Common myeloid progenitor, CD34-positive (primary cell): ENCODE measurements around the gene ZBTB8A.
"Not testable (repeated sequence)": the region's sequence is repeated elsewhere in the genome, so short reads cannot be mapped to it uniquely, and the experiment has no call there.

ENCODE experiments used
- CTCF ChIA-PET: fragments of 350-600 bp; sonication (Branson Sonifier 250); formaldehyde crosslinking; loops from one replicate; lab custom pipeline; 2021; ENCODE audit warnings: antibody characterized with exemption; lab: Charles Lee
- POLR2A ChIA-PET: fragments of 350-600 bp; sonication (Branson Sonifier 250); formaldehyde crosslinking; loops from one replicate; lab custom pipeline; 2021; ENCODE audit warnings: antibody characterized with exemption; lab: Charles Lee
- DNase-seq, 3 donors: peaks; one replicate each; pipeline versions ENCODE4 v3.0.0 to v3.0.0-alpha.2; 2013
- H3K27ac ChIP-seq, 2 experiments: 1 replicate in 1 of 2; 2 replicates in 1 of 2; pipeline ENCODE4 v1.7.0; 2013; ENCODE audit warnings: inconsistent platforms in 2 of 2, low read length in 2 of 2, mild to moderate bottlenecking in 2 of 2, low read depth in 1 of 2, moderate library complexity in 1 of 2; ENCODE audit not compliant: severe bottlenecking in 2 of 2, insufficient read depth in 1 of 2, poor library complexity in 1 of 2
- H3K27me3 ChIP-seq, 5 experiments: replicated peaks in 2 of 5; 1 replicate in 3 of 5; 2 replicates in 2 of 5; pipeline versions ENCODE4 v1.6.1 to v1.7.0; 2013; ENCODE audit warnings: low read length in 4 of 5, mild to moderate bottlenecking in 2 of 5, moderate library complexity in 2 of 5, inconsistent platforms in 1 of 5; ENCODE audit not compliant: insufficient read depth in 5 of 5, control insufficient read depth in 4 of 5
- H3K36me3 ChIP-seq, 4 experiments: 1 replicate in 2 of 4; 2 replicates in 2 of 4; pipeline versions ENCODE4 v1.6.1 to v1.7.0; 2013; ENCODE audit warnings: low read length in 3 of 4, control low read depth in 1 of 4, mild to moderate bottlenecking in 1 of 4; ENCODE audit not compliant: control insufficient read depth in 4 of 4, insufficient read depth in 4 of 4
- H3K4me1 ChIP-seq, 4 experiments: 1 replicate in 3 of 4; 2 replicates in 1 of 4; pipeline versions ENCODE4 v1.6.1 to v1.7.1; 2013; ENCODE audit warnings: low read length in 3 of 4, mild to moderate bottlenecking in 3 of 4, control low read depth in 1 of 4, inconsistent platforms in 1 of 4, moderate library complexity in 1 of 4; ENCODE audit not compliant: control insufficient read depth in 4 of 4, insufficient read depth in 4 of 4; ENCODE audit errors: control extremely low read depth in 1 of 4
- H3K4me3 ChIP-seq, 7 experiments: 1 replicate in 4 of 7; 2 replicates in 3 of 7; pipeline versions ENCODE4 v1.5.1 to v1.7.0; 2013; ENCODE audit warnings: mild to moderate bottlenecking in 7 of 7, low read length in 6 of 7, moderate library complexity in 6 of 7, inconsistent platforms in 2 of 7, low read depth in 2 of 7, control low read depth in 1 of 7; ENCODE audit not compliant: insufficient read depth in 4 of 7, control insufficient read depth in 1 of 7; ENCODE audit errors: extremely low read depth in 1 of 7
- H3K9me3 ChIP-seq, 5 experiments: 1 replicate in 4 of 5; 2 replicates in 1 of 5; pipeline versions ENCODE4 v1.6.1 to v1.7.1; 2013; ENCODE audit warnings: low read length in 4 of 5, mild to moderate bottlenecking in 2 of 5, inconsistent platforms in 1 of 5, low read depth in 1 of 5, moderate library complexity in 1 of 5; ENCODE audit not compliant: control insufficient read depth in 4 of 5, insufficient read depth in 2 of 5; ENCODE audit errors: control extremely low read depth in 1 of 5
- WGBS: methylation state at CpG from one replicate; pipeline ENCODE4 v1.1.5; 2013; ENCODE audit not compliant: insufficient coverage; 5-methylcytosine and 5-hydroxymethylcytosine counted together

Gene ZBTB8A

DNA sequence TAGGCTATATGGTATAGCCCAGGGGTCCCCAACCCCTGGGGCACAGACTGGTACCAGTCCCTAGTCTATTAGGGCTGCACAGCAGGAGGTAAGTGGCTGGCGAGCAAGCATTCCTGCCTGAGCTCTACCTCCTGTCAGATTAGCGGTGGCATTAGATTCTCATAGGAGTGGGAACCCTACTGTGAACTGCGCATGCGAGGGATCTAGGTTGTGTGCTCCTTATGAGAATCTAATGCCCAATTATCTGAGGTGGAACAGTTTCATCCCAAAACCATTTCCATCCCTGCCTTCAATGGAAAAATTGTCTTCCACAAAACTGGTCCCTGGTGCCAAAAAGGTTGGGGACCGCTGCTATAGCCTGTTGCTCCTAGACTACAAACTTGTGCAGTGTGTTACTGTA lies 22.8 kb upstream of the ZBTB8A start:
- H3K27ac ChIP-seq, result no peak overlapping the region
- H3K36me3 ChIP-seq, result no peaks in the 10 kb centered on the region
- no peaks in the 10 kb centered on the region for H3K27me3 ChIP-seq
- DNase-seq, result no peak
- ChIA-PET POLR2A (interaction anchor here (0.6 kb wide), 1 partner anchor 90 kb away, joined by 3 read pairs; no protein-coding TSS in a partner anchor), CTCF (interaction anchor here (6.7 kb wide), 1 partner anchor 20 kb away, joined by 57 read pairs; the partner anchor contains the start of gene ZBTB8A)
- 100% methylated on average over 5 of the region's 5 CpGs for WGBS
- peaks cover 0 to 6% (median 3%) of the 10 kb centered on the region in 4 experiments for H3K4me1 ChIP-seq
- H3K9me3 ChIP-seq, result no peaks in the 10 kb centered on the region
- no peak overlapping the region for H3K4me3 ChIP-seq

DNA sequence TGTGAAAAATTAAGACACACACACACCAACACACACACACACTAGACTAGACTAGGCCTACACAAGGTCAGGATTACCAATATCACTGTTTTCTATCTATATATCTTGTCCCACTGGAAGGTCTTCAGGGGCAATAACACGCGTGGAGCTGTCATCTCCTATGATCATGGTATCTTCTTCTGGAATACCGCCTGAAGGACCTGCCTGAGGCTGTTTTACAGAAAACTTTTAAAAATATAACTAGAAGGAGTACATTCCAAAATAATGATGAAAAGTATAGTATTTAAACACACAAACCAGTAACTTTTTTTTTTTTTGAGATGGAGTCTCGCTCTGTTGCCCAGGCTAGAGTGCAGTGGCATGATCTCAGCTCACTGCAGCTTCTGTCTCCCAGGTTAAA lies 20.3 kb upstream of the ZBTB8A start:
- Histone ChIP-seq H3K27ac (no peak overlapping the region), H3K4me3 (no peak overlapping the region), H3K4me1 (peaks cover 0 to 6% (median 3%) of the 10 kb centered on the region in 4 experiments), H3K36me3 (no peaks in the 10 kb centered on the region), H3K9me3 (no peaks in the 10 kb centered on the region), H3K27me3 (no peaks in the 10 kb centered on the region)
- ChIA-PET POLR2A (no interaction called here), CTCF (interaction anchor here (0.6 to 6.7 kb wide), 12 partner anchors 18 to 256 kb away, joined by 3 to 57 read pairs (median 4); partner anchors contain the start of gene ZBTB8A)
- no peak for DNase-seq
- WGBS, result 100% methylated on average over 3 of the region's 4 CpGs

DNA sequence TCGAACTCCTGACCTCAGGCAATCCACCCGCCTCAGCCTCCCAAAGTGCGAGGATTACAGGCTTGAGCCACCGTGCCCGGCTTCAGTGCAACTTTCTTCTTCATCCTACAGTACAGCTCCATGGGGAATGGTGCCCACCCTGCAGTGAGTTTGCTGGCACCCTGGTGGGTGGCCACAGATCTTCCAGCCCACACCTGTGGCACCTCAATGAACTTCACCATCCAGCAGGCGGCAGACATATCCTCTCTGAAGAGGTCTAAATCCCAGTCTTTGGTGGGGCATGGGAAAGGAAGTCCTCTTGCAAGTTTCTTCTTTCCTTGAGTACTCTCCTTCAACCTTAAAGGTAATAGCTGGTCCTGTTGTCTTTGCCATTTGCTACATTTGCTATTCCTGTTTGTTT lies 18.1 kb upstream of the ZBTB8A start:
- CTCF ChIA-PET, result interaction anchor here (0.6 to 6.7 kb wide), 14 partner anchors 10 to 282 kb away, joined by 3 to 57 read pairs (median 4); partner anchors contain the start of genes RBBP4 and ZBTB8A
- 93% methylated on average over 5 of the region's 6 CpGs for WGBS

DNA sequence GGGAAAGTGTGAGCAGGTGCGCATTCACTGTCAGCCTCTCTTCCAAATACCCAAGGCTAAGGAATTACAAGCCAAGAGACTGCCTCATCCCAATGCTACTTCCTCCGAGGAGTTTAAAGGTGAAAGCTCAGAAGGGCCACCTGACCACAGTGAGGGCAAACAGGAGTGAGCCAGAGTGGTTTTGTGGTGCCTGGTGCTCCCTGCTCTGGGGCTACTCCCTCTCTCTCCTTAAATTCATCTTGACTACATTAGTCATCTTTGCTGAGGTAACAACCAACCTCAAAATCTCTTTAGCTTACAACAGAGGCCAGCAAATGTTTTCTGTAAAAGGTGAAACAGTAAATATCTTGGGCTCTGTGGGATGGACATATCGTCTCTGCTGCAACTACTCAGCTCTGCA lies 14.2 kb upstream of the ZBTB8A start:
- H3K27me3 ChIP-seq, result no peaks in the 10 kb centered on the region
- no peaks in the 10 kb centered on the region for H3K9me3 ChIP-seq
- no peak overlapping the region for H3K4me3 ChIP-seq
- ChIA-PET CTCF (interaction anchor here (1.0 to 2.0 kb wide), 3 partner anchors 13 to 95 kb away, joined by 3 to 6 read pairs (median 4); partner anchors contain the start of gene ZBTB8A), POLR2A (interaction anchor here (2.3 kb wide), 1 partner anchor 11 kb away, joined by 6 read pairs; no protein-coding TSS in a partner anchor)
- WGBS, result no CpG with 5 or more reads among the region's 3 CpGs
- no peak overlapping the region for H3K27ac ChIP-seq
- peak in 2 of 3 donors; percentile 40 to 48 for DNase-seq
- no peaks in the 10 kb centered on the region for H3K36me3 ChIP-seq
- peaks cover 0 to 11% (median 7%) of the 10 kb centered on the region in 4 experiments for H3K4me1 ChIP-seq

More for the DNA sequence above, 18.1 kb upstream of the ZBTB8A start:
- POLR2A ChIA-PET, result interaction anchor here (0.6 to 0.7 kb wide), 2 partner anchors 20 kb away, joined by 3 to 6 read pairs; no protein-coding TSS in a partner anchor
- Histone ChIP-seq H3K4me1 (peaks cover 0 to 11% (median 7%) of the 10 kb centered on the region in 4 experiments), H3K27ac (no peak overlapping the region), H3K27me3 (no peaks in the 10 kb centered on the region), H3K9me3 (no peaks in the 10 kb centered on the region), H3K36me3 (no peaks in the 10 kb centered on the region), H3K4me3 (peak overlapping the region in 3 of 7 experiments; percentile 60 to 75 (median 69))
- no peak for DNase-seq

DNA sequence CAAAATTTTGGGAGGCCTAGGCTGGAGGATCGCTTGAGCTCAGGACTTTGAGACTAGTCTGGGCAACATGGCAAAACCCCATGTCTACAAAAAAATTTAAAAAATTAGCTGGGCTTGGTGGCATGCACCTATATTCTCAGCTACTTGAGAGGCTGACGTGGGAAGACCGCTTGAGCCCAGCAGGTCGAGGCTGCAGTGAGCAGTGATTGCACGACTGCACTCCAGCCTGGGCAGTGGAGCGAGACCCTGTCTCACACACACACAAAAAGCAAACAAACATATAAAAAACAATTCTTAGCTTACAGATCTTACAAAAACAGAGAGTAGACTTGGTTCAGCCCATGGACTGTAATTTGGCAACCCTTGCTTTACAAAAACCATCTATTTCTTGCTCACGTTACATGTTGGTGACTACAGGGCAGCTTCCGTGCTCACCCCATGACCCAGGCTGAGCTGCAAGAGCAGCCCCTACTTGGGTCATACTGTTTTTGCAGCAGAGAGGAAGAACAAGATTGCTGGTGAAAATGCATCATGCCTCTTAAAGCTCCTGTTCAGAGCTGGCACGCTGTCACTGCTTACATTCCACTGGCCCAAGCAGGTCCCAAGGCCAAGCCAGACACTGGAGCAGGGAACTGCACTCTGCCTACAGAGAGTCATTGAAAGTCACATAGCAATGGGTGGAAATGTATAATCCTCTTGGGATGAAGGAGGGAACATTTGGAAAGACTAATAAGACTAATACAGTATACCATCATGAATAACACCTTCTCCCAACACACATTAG lies 13.4 kb upstream of the ZBTB8A start:
- CTCF ChIA-PET, result interaction anchor here (0.7 to 2.0 kb wide), 4 partner anchors 12 to 94 kb away, joined by 3 to 6 read pairs (median 4); partner anchors contain the start of gene ZBTB8A
- Histone ChIP-seq H3K27me3 (no peaks in the 10 kb centered on the region), H3K4me3 (no peak overlapping the region), H3K4me1 (peaks cover 0 to 9% (median 6%) of the 10 kb centered on the region in 4 experiments), H3K27ac (no peak overlapping the region), H3K36me3 (no peaks in the 10 kb centered on the region), H3K9me3 (no peaks in the 10 kb centered on the region)
- POLR2A ChIA-PET, result interaction anchor here (0.6 to 2.3 kb wide), 2 partner anchors 10 to 261 kb away, joined by 3 to 6 read pairs; no protein-coding TSS in a partner anchor
- DNase-seq, result no peak
- 99% methylated on average over 9 of the region's 9 CpGs for WGBS

DNA sequence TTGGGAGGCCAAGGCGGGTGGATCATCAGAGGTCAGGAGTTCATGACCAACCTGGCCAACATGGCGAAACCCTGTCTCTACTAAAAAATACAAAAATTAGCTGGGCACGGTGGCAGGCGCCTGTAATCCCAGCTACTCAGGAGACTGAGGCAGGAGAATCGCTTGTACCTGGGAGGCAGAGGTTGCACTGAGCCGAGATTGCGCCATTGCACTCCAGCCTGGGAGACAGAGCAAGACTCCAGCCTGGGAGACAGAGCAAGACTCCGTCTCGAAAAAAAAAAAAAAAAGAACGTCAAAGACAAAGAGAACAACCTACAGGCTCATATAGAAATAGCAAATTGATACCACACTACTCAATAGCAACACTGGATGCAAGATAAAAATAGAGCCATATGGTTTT lies 10.7 kb upstream of the ZBTB8A start:
- H3K4me3 ChIP-seq, H3K36me3 ChIP-seq, CTCF ChIA-PET, H3K9me3 ChIP-seq, H3K27me3 ChIP-seq, DNase-seq, H3K27ac ChIP-seq, POLR2A ChIA-PET: not testable (repeated sequence)
- peaks cover 0 to 20% (median 15%) of the 10 kb centered on the region in 4 experiments for H3K4me1 ChIP-seq
- 98% methylated on average over 7 of the region's 10 CpGs for WGBS
